GM10266 (cell line): ENCODE data around the gene SUGCT.

Source experiments
- DNase-seq: peaks from one replicate; pipeline ENCODE4 v3.0.0; 2012; ENCODE audit errors: extremely low spot score
- TF ChIP-seq, protein P1 (sequence below): IDR thresholded peaks from 2 replicates; pipeline ENCODE4 v1.5.1; 2012; ENCODE audit warnings: mild to moderate bottlenecking, low read depth; ENCODE audit not compliant: control insufficient read depth, insufficient read depth; ENCODE audit errors: missing control alignments

The SUGCT gene

GRCh38 chr7:40850017-40850416 lies 715.2 kb downstream of the SUGCT start:
- no peak for DNase-seq
- TF ChIP-seq, protein P1, sequence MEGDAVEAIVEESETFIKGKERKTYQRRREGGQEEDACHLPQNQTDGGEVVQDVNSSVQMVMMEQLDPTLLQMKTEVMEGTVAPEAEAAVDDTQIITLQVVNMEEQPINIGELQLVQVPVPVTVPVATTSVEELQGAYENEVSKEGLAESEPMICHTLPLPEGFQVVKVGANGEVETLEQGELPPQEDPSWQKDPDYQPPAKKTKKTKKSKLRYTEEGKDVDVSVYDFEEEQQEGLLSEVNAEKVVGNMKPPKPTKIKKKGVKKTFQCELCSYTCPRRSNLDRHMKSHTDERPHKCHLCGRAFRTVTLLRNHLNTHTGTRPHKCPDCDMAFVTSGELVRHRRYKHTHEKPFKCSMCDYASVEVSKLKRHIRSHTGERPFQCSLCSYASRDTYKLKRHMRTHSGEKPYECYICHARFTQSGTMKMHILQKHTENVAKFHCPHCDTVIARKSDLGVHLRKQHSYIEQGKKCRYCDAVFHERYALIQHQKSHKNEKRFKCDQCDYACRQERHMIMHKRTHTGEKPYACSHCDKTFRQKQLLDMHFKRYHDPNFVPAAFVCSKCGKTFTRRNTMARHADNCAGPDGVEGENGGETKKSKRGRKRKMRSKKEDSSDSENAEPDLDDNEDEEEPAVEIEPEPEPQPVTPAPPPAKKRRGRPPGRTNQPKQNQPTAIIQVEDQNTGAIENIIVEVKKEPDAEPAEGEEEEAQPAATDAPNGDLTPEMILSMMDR = no peak

- no peak for DNase-seq
- TF ChIP-seq, protein P1 = no peak
These were observed 716.2 kb downstream of the SUGCT start for GRCh38 chr7:40851001-40851400.

- DNase-seq = no peak
- TF ChIP-seq, protein P1 = no peak
These were observed 724.3 kb downstream of the SUGCT start for GRCh38 chr7:40859076-40859475.

- TF ChIP-seq, protein P1 = no peak
These were observed 725.2 kb downstream of the SUGCT start for GRCh38 chr7:40859965-40860543.

DNA sequence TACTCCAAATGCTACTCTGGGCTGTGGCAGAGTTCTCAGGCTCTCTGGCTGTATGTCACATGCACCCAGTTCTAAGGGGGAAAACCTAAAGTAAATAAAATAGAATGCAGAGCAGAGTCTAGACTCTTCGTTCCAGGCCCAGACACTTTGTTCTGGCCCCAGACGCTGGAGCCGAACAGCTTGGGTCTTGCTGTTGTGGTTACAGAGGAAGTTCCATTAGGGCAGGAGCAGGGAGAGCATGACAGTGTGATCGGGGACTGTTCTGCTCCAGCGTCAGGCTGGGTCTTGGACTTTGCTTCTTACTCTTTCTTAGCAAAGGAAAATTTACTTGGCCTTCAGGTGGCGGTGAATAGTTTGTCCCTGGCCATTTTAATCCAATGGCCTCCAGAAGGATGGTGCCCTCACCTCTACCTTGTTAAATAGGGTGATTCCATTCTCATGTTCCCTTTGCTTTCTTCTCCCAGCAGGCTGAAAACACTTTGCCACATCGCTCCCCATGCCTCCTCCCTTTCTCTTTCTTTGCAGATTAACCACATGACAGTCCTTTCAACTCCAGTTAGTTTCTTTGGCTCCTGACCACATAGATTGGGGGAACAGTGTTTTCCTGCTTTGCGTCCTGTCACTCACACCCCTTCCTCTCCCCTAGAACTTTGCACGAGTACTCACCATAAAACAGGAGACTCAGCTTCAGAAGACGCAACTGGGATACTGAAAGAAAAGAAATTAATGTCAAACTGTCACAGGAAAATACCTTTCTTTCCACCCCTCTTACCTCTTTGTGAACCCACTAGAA lies 730.8 kb downstream of the SUGCT start:
- TF ChIP-seq, protein P1 = no peak
- DNase-seq = no peak

More at GRCh38 chr7:40859965-40860543, 725.2 kb downstream of the SUGCT start:
- DNase-seq = no peak

GRCh38 chr7:40866601-40867000 lies 731.8 kb downstream of the SUGCT start:
- no peak for DNase-seq
- TF ChIP-seq, protein P1 = no peak

DNA sequence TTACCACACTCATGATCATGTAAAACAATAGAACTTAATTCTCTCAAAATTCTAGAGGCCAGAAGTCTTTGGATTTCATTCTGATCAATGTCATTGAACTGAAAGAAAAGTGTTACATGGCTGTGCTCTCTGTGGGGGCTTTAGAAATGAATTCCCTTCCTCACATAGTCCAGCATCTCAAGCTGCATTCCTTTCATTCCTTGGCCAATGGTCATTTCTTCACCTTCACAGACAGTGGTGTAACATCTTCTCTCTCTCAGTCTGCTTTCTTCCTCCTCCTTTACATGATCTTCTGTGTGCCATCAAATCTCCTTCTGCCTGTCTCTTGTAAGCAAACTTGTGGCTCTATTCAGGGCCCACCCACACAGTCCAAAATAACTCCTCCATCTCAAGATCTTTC lies 735.3 kb downstream of the SUGCT start:
- TF ChIP-seq, protein P1 = no peak
- no peak for DNase-seq
